ENCODE measurements around the gene SLC44A5. TPM values are rescaled to one million over a fixed set of nuclear protein-coding genes. Genes with fewer than 3 reads are reported as not detected.

SLC44A5 gene
- total RNA-seq, 1 donor from 2014 or later, result 1.2 TPM

- no peak overlapping the region for H3K4me3 ChIP-seq
- no peak overlapping the region for H3K27ac ChIP-seq
- no peaks in the 10 kb centered on the region for H3K27me3 ChIP-seq
- H3K36me3 ChIP-seq, result no peaks in the 10 kb centered on the region
- no peak for DNase-seq (ENCODE audit: extremely low spot score in 2 of 2)
- H3K4me1 ChIP-seq, result no peaks in the 10 kb centered on the region
- TF ChIP-seq POLR2AphosphoS5 (IDR thresholded peaks at IDR 0.05; ENCODE audit: insufficient read depth in 1 of 2, low read depth in 1 of 2), result no peak
- no peak for TF ChIP-seq CTCF (IDR thresholded peaks at IDR 0.05)
- TF ChIP-seq POLR2A (IDR thresholded peaks at IDR 0.05), result no peak
- H3K9me3 ChIP-seq, result no peaks in the 10 kb centered on the region
- intact Hi-C loops (cut with DNase I), result no loop called here
Measured at GRCh38 chr1:75166821-75167220, 444.1 kb downstream of the SLC44A5 start.

GRCh38 chr1:75165264-75165663 lies 445.6 kb downstream of the SLC44A5 start:
- no peak overlapping the region for H3K4me3 ChIP-seq
- no peaks in the 10 kb centered on the region for H3K36me3 ChIP-seq
- DNase-seq (ENCODE audit: extremely low spot score in 2 of 2), result no peak
- H3K27me3 ChIP-seq, result no peaks in the 10 kb centered on the region
- intact Hi-C loops (cut with DNase I), result no loop called here
- H3K4me1 ChIP-seq, result no peaks in the 10 kb centered on the region
- no peaks in the 10 kb centered on the region for H3K9me3 ChIP-seq
- H3K27ac ChIP-seq, result no peak overlapping the region
- TF ChIP-seq POLR2AphosphoS5 (IDR thresholded peaks at IDR 0.05; ENCODE audit: insufficient read depth in 1 of 2, low read depth in 1 of 2) (no peak), CTCF (IDR thresholded peaks at IDR 0.05) (no peak), POLR2A (IDR thresholded peaks at IDR 0.05) (no peak)

GRCh38 chr1:75159154-75159553 lies 451.8 kb downstream of the SLC44A5 start:
- TF ChIP-seq CTCF (IDR thresholded peaks at IDR 0.05) (no peak), POLR2AphosphoS5 (IDR thresholded peaks at IDR 0.05; ENCODE audit: insufficient read depth in 1 of 2, low read depth in 1 of 2) (no peak), POLR2A (IDR thresholded peaks at IDR 0.05) (no peak)
- Histone ChIP-seq H3K9me3 (no peaks in the 10 kb centered on the region), H3K4me1 (no peaks in the 10 kb centered on the region), H3K27ac (no peak overlapping the region), H3K36me3 (no peaks in the 10 kb centered on the region), H3K27me3 (no peaks in the 10 kb centered on the region), H3K4me3 (no peak overlapping the region)
- intact Hi-C loops (cut with DNase I), result no loop called here
- DNase-seq (ENCODE audit: extremely low spot score in 2 of 2), result no peak

Small RNA genes within 50 kb of the gene (small RNA-seq; reads per million reads assigned to genes)
- gene RNU6-503P (not detected), gene RNU6-622P (not detected)

Other genes with a start within 250 kb of the SLC44A5 start
- gene ACADM, start 113.6 kb upstream of the SLC44A5 start, total RNA-seq, result 30.2 TPM
- 58.2 TPM for gene RABGGTB, start 175.1 kb upstream of the SLC44A5 start, total RNA-seq
- gene MSH4, start 185.8 kb upstream of the SLC44A5 start, total RNA-seq, result 0.25 TPM